ENCODE data around the gene PSMB11.

The PSMB11 gene

GRCh38 chr14:23055147-23055550, 13.1 kb downstream of the PSMB11 start:
- no peak for TF ChIP-seq EZH2phosphoT487 (IDR thresholded peaks at IDR 0.05; ENCODE audit: borderline replicate concordance, low read length)
- no peak for TF ChIP-seq CTCF (IDR thresholded peaks at IDR 0.05; ENCODE audit: low read depth, low read length, poor library complexity, severe bottlenecking)
- Histone ChIP-seq H3K27me3 (ENCODE audit: control insufficient read depth, low read length) (peaks cover 6% of the 10 kb centered on the region; the same call in 1 of the 2 replicates), H3K4me2 (ENCODE audit: low read length) (no peak overlapping the region), H3K4me1 (ENCODE audit: control insufficient read depth, low read length) (peaks cover 25% of the 10 kb centered on the region), H3K79me2 (ENCODE audit: control insufficient read depth, low read length) (no peaks in the 10 kb centered on the region), H3F3A (ENCODE audit: control insufficient read depth, insufficient read depth) (peaks cover 16% of the 10 kb centered on the region), H3K27ac (ENCODE audit: low read depth, low read length) (no peak overlapping the region), H3K9me2 (replicated peaks; ENCODE audit: control insufficient read depth, low read length) (no peaks in the 10 kb centered on the region), H3K9me3 (ENCODE audit: control insufficient read depth, insufficient read depth, low read length) (no peaks in the 10 kb centered on the region), H3K36me3 (ENCODE audit: control insufficient read depth, low read length) (peaks cover 12% of the 10 kb centered on the region), H4K20me1 (ENCODE audit: control insufficient read depth, insufficient read depth, low read depth, low read length) (no peaks in the 10 kb centered on the region), H3K4me3 (ENCODE audit: low read length) (no peak overlapping the region)

GRCh38 chr14:23055621-23056144, 13.7 kb downstream of the PSMB11 start:
- peaks cover 26% of the 10 kb centered on the region for H3K4me1 ChIP-seq (ENCODE audit: control insufficient read depth, low read length)
- no peak overlapping the region for H3K27ac ChIP-seq (ENCODE audit: low read depth, low read length)
- peaks cover 17% of the 10 kb centered on the region for H3K36me3 ChIP-seq (ENCODE audit: control insufficient read depth, low read length)
- H3F3A ChIP-seq (ENCODE audit: control insufficient read depth, insufficient read depth), result peaks cover 22% of the 10 kb centered on the region
- no peaks in the 10 kb centered on the region for H3K9me3 ChIP-seq (ENCODE audit: control insufficient read depth, insufficient read depth, low read length)
- no peaks in the 10 kb centered on the region for H3K79me2 ChIP-seq (ENCODE audit: control insufficient read depth, low read length)
- H3K27me3 ChIP-seq (ENCODE audit: control insufficient read depth, low read length), result peaks cover 6% of the 10 kb centered on the region; the same call in 1 of the 2 replicates
- H4K20me1 ChIP-seq (ENCODE audit: control insufficient read depth, insufficient read depth, low read depth, low read length), result no peaks in the 10 kb centered on the region
- H3K4me2 ChIP-seq (ENCODE audit: low read length), result peak overlapping the region; percentile 95; the same call in 1 of the 2 replicates
- H3K4me3 ChIP-seq (ENCODE audit: low read length), result no peak overlapping the region
- TF ChIP-seq CTCF (IDR thresholded peaks at IDR 0.05; ENCODE audit: low read depth, low read length, poor library complexity, severe bottlenecking) (no peak), EZH2phosphoT487 (IDR thresholded peaks at IDR 0.05; ENCODE audit: borderline replicate concordance, low read length) (no peak)
- no peaks in the 10 kb centered on the region for H3K9me2 ChIP-seq (replicated peaks; ENCODE audit: control insufficient read depth, low read length)

- H3K4me3 ChIP-seq (ENCODE audit: low read length), result peak overlapping the region; percentile 66
- H3K4me2 ChIP-seq (ENCODE audit: low read length), result peak overlapping the region; percentile 95
- no peaks in the 10 kb centered on the region for H3K9me3 ChIP-seq (ENCODE audit: control insufficient read depth, insufficient read depth, low read length)
- peak; percentile 90 for TF ChIP-seq CTCF (IDR thresholded peaks at IDR 0.05; ENCODE audit: low read depth, low read length, poor library complexity, severe bottlenecking)
- TF ChIP-seq EZH2phosphoT487 (IDR thresholded peaks at IDR 0.05; ENCODE audit: borderline replicate concordance, low read length), result no peak
- no peak overlapping the region for H3K27ac ChIP-seq (ENCODE audit: low read depth, low read length)
- no peaks in the 10 kb centered on the region for H3K79me2 ChIP-seq (ENCODE audit: control insufficient read depth, low read length)
- peaks cover 26% of the 10 kb centered on the region for H3F3A ChIP-seq (ENCODE audit: control insufficient read depth, insufficient read depth)
- peaks cover 6% of the 10 kb centered on the region; the same call in 1 of the 2 replicates for H3K27me3 ChIP-seq (ENCODE audit: control insufficient read depth, low read length)
- peaks cover 24% of the 10 kb centered on the region for H3K36me3 ChIP-seq (ENCODE audit: control insufficient read depth, low read length)
- no peaks in the 10 kb centered on the region for H3K9me2 ChIP-seq (replicated peaks; ENCODE audit: control insufficient read depth, low read length)
- H3K4me1 ChIP-seq (ENCODE audit: control insufficient read depth, low read length), result peaks cover 26% of the 10 kb centered on the region
- H4K20me1 ChIP-seq (ENCODE audit: control insufficient read depth, insufficient read depth, low read depth, low read length), result no peaks in the 10 kb centered on the region
Observed at GRCh38 chr14:23056145-23056955, 14.3 kb downstream of the PSMB11 start.
